Measurements from ENCODE around the gene TRIM38. TPM values are rescaled to one million over a fixed set of nuclear protein-coding genes. Genes with fewer than 3 reads are reported as not detected.

Gene TRIM38
- total RNA-seq, 1 experiment from 2014 or later, result 5.8 TPM

- in situ Hi-C loops (cut with HindIII; ENCODE audit: low pct_unique_long_range_greater_than_20kb, low sequenced_read_pairs), result no loop called here
- peak; percentile 68 for DNase-seq (ENCODE audit: low read depth)
Observed at GRCh38 chr6:26019261-26019830, 56.7 kb downstream of the TRIM38 start.

- in situ Hi-C loops (cut with HindIII; ENCODE audit: low pct_unique_long_range_greater_than_20kb, low sequenced_read_pairs), result no loop called here
- no peak for DNase-seq (ENCODE audit: low read depth)
Observed at GRCh38 chr6:26019967-26020328, 57.3 kb downstream of the TRIM38 start.

- peak; percentile 88 for DNase-seq (ENCODE audit: low read depth)
- in situ Hi-C loops (cut with HindIII; ENCODE audit: low pct_unique_long_range_greater_than_20kb, low sequenced_read_pairs), result no loop called here
Observed at GRCh38 chr6:26020329-26021000, 57.9 kb downstream of the TRIM38 start.

- in situ Hi-C loops (cut with HindIII; ENCODE audit: low pct_unique_long_range_greater_than_20kb, low sequenced_read_pairs), result no loop called here
Observed at GRCh38 chr6:26021001-26021349, 58.4 kb downstream of the TRIM38 start.

GRCh38 chr6:26021350-26022131 lies 58.9 kb downstream of the TRIM38 start:
- DNase-seq (ENCODE audit: low read depth), result peak; percentile 97
- in situ Hi-C loops (cut with HindIII; ENCODE audit: low pct_unique_long_range_greater_than_20kb, low sequenced_read_pairs), result no loop called here

More at GRCh38 chr6:26021001-26021349, 58.4 kb downstream of the TRIM38 start:
- no peak for DNase-seq (ENCODE audit: low read depth)

GRCh38 chr6:26022132-26022472 lies 59.5 kb downstream of the TRIM38 start:
- in situ Hi-C loops (cut with HindIII; ENCODE audit: low pct_unique_long_range_greater_than_20kb, low sequenced_read_pairs), result no loop called here
- peak; percentile 85 for DNase-seq (ENCODE audit: low read depth)

GRCh38 chr6:26022737-26023136 lies 60.1 kb downstream of the TRIM38 start:
- in situ Hi-C loops (cut with HindIII; ENCODE audit: low pct_unique_long_range_greater_than_20kb, low sequenced_read_pairs), result no loop called here
- no peak for DNase-seq (ENCODE audit: low read depth)

- in situ Hi-C loops (cut with HindIII; ENCODE audit: low pct_unique_long_range_greater_than_20kb, low sequenced_read_pairs), result no loop called here
- DNase-seq (ENCODE audit: low read depth), result no peak
Observed at GRCh38 chr6:26024651-26025046, 62.0 kb downstream of the TRIM38 start.

GRCh38 chr6:26025047-26025893 lies 62.7 kb downstream of the TRIM38 start:
- in situ Hi-C loops (cut with HindIII; ENCODE audit: low pct_unique_long_range_greater_than_20kb, low sequenced_read_pairs), result no loop called here
- peak; percentile 90 for DNase-seq (ENCODE audit: low read depth)

- in situ Hi-C loops (cut with HindIII; ENCODE audit: low pct_unique_long_range_greater_than_20kb, low sequenced_read_pairs), result no loop called here
- peak; percentile 96 for DNase-seq (ENCODE audit: low read depth)
Observed at GRCh38 chr6:26025894-26026832, 63.6 kb downstream of the TRIM38 start.

GRCh38 chr6:26026833-26027490 lies 64.4 kb downstream of the TRIM38 start:
- peak; percentile 99 for DNase-seq (ENCODE audit: low read depth)
- in situ Hi-C loops (cut with HindIII; ENCODE audit: low pct_unique_long_range_greater_than_20kb, low sequenced_read_pairs), result no loop called here

- no peak for DNase-seq (ENCODE audit: low read depth)
- in situ Hi-C loops (cut with HindIII; ENCODE audit: low pct_unique_long_range_greater_than_20kb, low sequenced_read_pairs), result no loop called here
Observed at GRCh38 chr6:26027491-26028211, 65.0 kb downstream of the TRIM38 start.

- peak; percentile 29 for DNase-seq (ENCODE audit: low read depth)
- in situ Hi-C loops (cut with HindIII; ENCODE audit: low pct_unique_long_range_greater_than_20kb, low sequenced_read_pairs), result no loop called here
Observed at GRCh38 chr6:26028212-26028745, 65.7 kb downstream of the TRIM38 start.

GRCh38 chr6:26028746-26029569 lies 66.4 kb downstream of the TRIM38 start:
- peak; percentile 68 for DNase-seq (ENCODE audit: low read depth)
- in situ Hi-C loops (cut with HindIII; ENCODE audit: low pct_unique_long_range_greater_than_20kb, low sequenced_read_pairs), result no loop called here

- no peak for DNase-seq (ENCODE audit: low read depth)
- in situ Hi-C loops (cut with HindIII; ENCODE audit: low pct_unique_long_range_greater_than_20kb, low sequenced_read_pairs), result no loop called here
Observed at GRCh38 chr6:26029570-26029856, 66.9 kb downstream of the TRIM38 start.
